CD4-positive, alpha-beta T cell treated with Interleukin-15 for 1 hour (primary cell): ENCODE results near the gene USP47.

Experiments
- DNase-seq: peaks from one replicate; pipeline ENCODE4 v3.0.0-alpha.2; 2020

The USP47 gene

DNA sequence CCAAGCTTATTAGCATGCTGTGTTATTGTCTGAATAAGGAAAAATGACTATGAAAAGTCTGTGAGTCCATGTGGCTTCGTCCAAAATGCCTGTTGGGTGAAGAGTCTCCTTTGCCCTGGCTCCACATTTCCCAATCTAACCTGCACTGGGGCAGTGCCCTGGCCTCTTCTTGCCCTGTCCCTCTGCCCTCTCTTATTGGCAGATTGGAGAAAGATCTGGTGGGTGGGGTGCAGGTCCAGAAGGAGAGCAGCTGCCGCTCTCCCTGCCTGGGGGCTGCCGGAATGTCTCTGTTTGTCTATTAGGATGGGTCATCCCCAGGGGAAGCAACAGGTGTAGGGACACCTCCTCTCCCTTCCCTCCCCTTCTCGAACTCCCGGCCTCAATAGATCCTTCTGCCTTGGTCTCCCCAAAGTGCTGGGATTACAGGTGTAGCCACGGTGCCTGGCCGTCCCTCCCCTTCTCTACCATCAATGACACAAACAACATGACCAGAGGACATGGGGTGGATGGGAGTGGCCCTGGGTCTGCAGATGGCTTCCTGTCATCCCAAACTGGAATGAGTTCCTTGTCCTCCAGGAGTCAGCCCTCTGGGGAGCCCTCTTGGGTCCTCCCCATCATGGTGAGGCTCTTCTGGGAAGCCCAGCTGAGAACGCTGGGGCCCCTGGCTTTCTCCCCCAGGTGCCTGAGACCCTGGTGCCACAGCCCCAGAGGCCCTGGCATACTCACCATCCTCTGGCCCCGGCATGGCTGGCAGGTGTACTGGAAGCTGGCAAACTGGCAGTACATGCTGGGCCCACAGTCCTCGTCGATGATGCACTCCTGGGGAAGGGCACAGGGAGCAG, 126.1 kb downstream of the USP47 start:
- no peak for DNase-seq

GRCh38 chr11:11968511-11969280, 126.9 kb downstream of the USP47 start:
- no peak for DNase-seq

GRCh38 chr11:11969380-11970215, 127.8 kb downstream of the USP47 start:
- no peak for DNase-seq

DNA sequence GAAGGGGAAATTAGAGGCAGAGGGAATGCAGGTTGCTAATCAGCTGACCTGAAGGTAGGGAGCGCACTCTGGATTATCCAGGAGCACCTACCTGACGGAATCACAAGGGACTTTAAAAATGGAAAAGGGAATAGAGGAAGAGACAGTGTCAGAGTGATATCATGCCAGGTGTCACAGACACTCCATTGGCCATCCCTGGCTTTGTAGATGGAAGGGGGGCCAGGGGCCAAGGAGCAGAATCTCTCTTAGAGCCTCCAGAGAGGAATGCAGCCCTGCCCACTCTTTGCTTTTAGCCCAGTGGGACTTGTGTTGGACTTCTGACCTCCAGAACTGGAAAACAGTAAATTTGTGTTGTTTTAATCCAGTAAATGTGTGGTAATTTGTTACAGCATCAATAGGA, 128.8 kb downstream of the USP47 start:
- DNase-seq: no peak

GRCh38 chr11:11971906-11972547, 130.3 kb downstream of the USP47 start:
- DNase-seq: no peak

GRCh38 chr11:11972730-11973341, 131.1 kb downstream of the USP47 start:
- no peak for DNase-seq

GRCh38 chr11:11973361-11973800, 131.6 kb downstream of the USP47 start:
- no peak for DNase-seq

DNA sequence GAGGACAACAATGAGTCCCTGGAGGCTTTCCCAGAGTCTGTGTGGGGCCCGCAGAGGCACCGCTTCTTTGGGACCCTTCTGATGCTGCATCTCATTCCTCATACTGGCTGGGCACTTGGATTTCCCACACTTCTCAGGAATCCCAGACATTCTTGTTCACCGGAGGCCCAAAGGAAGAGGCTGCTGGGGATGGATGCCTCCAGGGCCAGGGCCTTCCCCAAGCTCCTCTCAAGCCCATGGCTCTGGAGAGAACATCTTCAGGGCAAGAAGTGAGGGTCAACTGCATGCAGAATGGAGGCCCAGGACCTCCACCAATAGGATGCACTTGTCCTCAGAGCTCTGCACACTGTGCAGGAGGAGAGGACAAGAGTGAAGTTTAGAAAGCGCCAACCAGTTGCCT, 132.1 kb downstream of the USP47 start:
- DNase-seq: no peak

DNA sequence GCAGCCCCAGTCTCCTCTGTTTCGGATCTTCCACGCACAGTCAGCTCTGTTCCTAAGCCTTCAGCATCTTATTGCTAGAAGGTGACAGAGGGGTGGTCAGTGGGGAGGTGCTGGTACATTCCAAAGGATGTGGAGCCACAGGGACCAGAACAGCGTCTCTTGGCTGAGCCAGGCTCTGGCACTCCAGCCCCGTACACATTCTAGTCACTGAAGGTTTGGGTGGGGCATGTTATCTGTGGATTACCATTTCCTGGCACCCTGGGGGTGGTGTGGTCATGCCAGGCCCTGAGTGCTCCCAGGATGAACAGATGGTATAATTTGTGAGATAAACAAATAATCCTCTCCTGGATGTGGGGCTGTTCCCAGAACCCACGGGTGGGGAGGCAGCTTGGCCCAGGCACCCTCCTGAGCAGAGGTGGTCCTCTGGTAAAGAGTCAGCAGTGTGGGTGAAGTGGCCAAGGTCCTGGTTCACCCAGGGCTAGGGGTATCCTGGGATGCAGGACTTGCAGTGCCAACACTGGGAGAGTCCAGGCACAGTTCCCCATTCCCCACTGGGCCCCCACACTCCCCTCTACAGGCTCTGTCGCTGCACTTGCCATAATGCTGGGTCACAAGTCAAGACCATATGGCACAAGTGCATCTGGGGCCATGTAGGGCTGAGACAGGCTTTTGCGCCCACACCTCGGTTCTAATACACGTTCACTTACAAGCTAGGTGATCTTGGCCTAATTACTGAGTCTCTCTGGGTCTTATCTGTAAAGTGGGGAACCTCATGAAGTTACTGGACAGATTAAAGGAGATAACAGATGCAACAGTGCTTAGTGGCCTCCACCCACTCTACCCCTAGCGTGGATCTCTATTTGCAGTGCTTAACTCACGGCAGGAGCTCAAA, 133.7 kb downstream of the USP47 start:
- DNase-seq: no peak

- no peak for DNase-seq
Observed at GRCh38 chr11:11976481-11977127, 134.8 kb downstream of the USP47 start.

DNA sequence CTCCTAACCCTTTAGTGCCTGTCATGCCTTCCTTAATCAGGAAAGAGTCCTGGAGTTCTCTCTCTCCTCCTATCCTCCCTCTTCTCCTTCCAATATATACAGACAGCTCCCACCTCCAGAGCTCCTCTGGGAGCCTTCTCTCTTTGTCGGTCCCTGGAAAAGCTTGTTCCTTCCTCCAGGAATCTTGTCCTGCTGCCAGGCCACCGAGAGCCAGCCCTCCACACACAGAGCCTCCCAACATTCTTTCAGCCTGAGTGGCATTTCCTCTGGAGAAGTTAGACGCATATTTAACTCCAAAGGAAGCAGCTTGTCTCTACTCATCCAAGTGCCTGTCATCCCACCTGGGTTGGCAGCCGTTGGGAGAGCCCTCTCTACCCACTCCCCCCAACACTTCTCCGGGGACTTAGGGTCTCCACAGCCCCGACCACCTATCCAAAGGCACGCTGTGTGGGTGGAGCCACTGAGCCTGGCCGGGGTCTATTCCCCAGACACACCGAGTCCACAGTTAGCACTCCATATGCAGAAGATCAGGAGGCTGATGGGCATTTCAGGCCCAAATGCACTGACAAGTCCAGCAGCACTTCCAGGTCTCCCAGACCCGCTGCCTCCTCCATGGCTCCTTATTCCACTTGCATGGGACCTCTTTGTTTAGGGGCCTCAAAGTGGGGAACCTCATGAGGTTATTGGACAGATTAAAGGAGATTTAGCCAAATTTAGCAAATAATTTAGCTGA, 135.6 kb downstream of the USP47 start:
- no peak for DNase-seq

DNA sequence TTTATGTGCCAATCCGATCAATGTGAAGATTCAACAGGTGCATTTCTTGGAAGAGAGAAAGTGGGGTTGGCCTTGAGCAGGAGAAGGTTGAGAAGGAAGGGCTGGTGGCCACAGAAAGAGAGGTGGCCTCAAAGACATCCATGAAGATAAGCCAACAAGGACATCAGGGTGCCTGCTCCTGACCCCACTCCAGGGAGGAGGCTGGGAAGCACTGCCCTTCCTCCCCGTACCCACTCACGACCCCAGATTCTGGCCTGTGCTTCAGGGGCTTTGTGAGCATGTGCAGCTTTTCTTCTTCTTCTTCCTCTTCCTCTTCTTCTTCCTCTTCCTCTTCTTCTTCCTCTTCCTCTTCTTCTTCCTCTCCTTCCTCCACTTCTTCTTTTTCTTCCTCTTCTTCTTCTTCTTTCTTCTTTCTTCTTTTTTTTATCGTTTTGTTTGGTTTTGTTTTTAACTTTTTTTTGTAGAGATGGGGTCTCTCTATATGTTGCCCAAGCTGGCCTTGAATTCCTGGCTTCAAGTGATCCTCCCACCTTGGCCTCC, 136.4 kb downstream of the USP47 start:
- no peak for DNase-seq

GRCh38 chr11:11978792-11979487, 137.2 kb downstream of the USP47 start:
- no peak for DNase-seq

DNA sequence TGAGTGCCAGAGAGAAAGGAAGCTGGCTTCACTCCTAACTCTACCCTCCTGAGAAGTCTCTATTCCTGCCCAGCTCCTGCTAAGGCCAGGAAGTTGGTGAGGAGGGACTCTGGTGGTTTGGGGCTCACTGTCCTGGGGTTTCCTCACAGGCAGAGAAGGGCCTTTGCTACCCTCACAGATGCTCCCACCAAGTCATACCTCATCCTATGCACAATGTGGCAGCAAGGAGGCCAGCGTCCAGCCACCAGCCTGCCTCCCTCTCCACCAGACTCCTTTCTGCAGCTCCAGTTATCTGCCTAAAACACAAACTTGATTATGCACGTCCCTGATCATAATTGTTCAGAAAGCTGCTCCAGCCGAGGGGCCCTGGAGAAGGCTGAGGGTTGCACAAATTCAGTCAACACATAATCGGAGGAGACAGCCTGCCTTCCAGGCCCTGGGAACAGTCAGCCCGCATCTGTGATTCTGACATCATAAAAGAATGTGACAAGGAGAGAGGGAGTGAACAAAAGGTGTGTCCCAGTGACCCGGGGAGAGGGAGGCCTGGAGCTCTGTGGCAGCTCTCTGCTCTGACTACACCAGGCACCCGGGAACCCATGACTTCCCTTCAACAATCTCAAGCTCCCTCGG, 137.8 kb downstream of the USP47 start:
- DNase-seq: no peak

DNA sequence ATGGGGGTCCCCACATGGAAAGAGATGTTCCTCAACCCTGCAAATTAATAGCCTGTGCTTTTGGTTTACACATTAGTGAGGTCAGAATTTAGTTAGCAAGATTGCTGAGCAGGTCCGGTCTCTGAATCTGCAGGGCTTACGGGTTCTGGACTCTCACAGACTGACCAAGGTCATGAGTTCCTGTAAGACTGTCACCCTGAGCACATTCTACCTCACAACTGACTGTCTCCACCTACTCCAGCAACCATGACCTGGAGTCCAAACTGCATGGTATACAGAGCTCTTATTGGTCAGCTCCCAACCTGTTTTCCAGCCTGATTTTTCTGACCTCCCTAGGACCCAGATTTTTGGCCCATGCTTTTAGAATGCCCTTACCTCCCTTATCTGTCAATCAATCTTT, 138.4 kb downstream of the USP47 start:
- DNase-seq: no peak

- DNase-seq: no peak
Observed at GRCh38 chr11:11980841-11981308, 139.1 kb downstream of the USP47 start.

DNA sequence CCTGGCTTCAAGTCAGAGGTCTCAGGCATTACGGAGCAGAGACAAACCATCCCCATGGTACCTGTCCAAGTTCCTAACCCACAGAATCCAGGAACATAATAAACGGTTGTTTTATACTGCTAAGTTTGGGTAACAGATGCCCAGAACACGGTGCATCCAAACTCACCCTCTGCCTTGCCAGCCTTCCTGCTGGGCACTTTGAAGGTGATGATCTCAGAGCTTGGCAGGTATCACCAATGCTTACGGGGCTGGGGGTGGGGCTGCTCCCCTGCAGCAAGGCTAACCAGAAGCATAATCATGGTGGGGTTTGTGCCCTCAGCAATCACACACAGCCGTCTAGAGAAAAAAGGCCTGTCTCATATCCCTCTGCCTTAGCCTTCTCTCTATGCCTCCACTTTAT, 139.6 kb downstream of the USP47 start:
- no peak for DNase-seq

- no peak for DNase-seq
Observed at GRCh38 chr11:11981840-11982239, 140.1 kb downstream of the USP47 start.
